ENCODE data around the gene DCHS2. TPM values are rescaled to one million over a fixed set of nuclear protein-coding genes. Genes with fewer than 3 reads are reported as not detected.

DCHS2 gene
- total RNA-seq, 2 experiments from 2014 or later, result not detected

DNA sequence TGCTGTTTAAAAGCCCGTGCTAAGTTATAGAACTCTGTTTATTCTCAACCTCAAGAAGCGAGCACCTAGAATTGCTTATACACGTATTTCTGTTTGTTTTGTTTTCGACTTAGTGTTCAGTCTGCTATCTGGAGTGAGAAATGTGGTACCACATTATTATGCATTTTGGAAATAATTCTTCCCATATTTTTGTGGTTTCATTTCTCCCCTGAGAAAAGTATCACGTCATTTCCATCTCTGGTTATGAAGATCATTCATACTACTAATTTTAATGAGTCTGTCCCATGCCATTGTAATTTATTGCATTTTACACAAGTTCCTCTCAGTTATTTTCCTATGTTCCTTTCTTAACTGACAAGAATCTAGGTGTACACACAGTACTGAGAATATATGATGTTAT lies 186.0 kb downstream of the DCHS2 start:
- no peak for TF ChIP-seq EZH2phosphoT487 (IDR thresholded peaks at IDR 0.05; ENCODE audit: borderline replicate concordance, low read depth, low read length)
- TF ChIP-seq, protein P1, sequence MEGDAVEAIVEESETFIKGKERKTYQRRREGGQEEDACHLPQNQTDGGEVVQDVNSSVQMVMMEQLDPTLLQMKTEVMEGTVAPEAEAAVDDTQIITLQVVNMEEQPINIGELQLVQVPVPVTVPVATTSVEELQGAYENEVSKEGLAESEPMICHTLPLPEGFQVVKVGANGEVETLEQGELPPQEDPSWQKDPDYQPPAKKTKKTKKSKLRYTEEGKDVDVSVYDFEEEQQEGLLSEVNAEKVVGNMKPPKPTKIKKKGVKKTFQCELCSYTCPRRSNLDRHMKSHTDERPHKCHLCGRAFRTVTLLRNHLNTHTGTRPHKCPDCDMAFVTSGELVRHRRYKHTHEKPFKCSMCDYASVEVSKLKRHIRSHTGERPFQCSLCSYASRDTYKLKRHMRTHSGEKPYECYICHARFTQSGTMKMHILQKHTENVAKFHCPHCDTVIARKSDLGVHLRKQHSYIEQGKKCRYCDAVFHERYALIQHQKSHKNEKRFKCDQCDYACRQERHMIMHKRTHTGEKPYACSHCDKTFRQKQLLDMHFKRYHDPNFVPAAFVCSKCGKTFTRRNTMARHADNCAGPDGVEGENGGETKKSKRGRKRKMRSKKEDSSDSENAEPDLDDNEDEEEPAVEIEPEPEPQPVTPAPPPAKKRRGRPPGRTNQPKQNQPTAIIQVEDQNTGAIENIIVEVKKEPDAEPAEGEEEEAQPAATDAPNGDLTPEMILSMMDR (conservative IDR thresholded peaks at IDR 0.05; ENCODE audit: low read length), result no peak
- H3K36me3 ChIP-seq (ENCODE audit: insufficient read depth, low read length), result no peaks in the 10 kb centered on the region
- H3K4me3 ChIP-seq (ENCODE audit: low read depth, low read length, poor library complexity, severe bottlenecking), result no peak overlapping the region
- H3K4me2 ChIP-seq (ENCODE audit: low read length), result no peak overlapping the region
- intact Hi-C loops (cut with micrococcal nuclease; ENCODE audit: unreplicated experiment), result no loop called here
- no peak overlapping the region for H3K27ac ChIP-seq (ENCODE audit: low read depth, low read length, poor library complexity, severe bottlenecking)
- no peaks in the 10 kb centered on the region for H3K4me1 ChIP-seq (ENCODE audit: insufficient read depth, low read length, poor library complexity, severe bottlenecking)
- H4K20me1 ChIP-seq (ENCODE audit: insufficient read depth, low read length), result no peaks in the 10 kb centered on the region
- no peaks in the 10 kb centered on the region for H3K9me2 ChIP-seq (ENCODE audit: insufficient read depth, low read length)
- BruUV-seq (replicated peaks), result no TSS peak
- no peak overlapping the region for H2AFZ ChIP-seq (ENCODE audit: low read length)
- POLR2A ChIA-PET, result no interaction called here
- CTCF ChIA-PET (ENCODE audit: unreplicated experiment), result no interaction called here
- no peaks in the 10 kb centered on the region for H3K9me3 ChIP-seq (ENCODE audit: low read length)
- no peak for DNase-seq (ENCODE audit: low spot score)
- H3K79me2 ChIP-seq (ENCODE audit: insufficient read depth, low read depth, low read length), result no peaks in the 10 kb centered on the region

DNA sequence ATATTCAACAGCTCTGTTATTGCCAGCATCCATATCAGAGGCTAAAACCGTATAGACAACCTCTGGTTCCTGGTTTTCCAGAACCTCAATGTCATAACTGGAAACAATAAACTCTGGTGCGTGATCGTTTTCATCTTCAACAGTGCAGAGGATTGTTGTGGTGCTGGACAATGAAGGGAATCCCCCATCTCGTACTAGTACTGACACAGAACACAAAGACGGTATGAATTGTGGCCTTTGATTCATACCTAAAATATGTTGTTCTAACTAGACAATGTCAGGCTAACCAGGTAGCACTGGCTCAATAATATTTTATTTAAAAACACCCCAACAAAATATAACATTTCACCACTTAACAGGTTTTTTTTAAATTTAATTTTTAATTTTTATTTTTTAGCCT lies 186.9 kb downstream of the DCHS2 start:
- CTCF ChIA-PET (ENCODE audit: unreplicated experiment), result no interaction called here
- Histone ChIP-seq H3K79me2 (ENCODE audit: insufficient read depth, low read depth, low read length) (no peaks in the 10 kb centered on the region), H3K4me1 (ENCODE audit: insufficient read depth, low read length, poor library complexity, severe bottlenecking) (no peaks in the 10 kb centered on the region), H3K9me3 (ENCODE audit: low read length) (no peaks in the 10 kb centered on the region), H3K27ac (ENCODE audit: low read depth, low read length, poor library complexity, severe bottlenecking) (no peak overlapping the region), H3K4me3 (ENCODE audit: low read depth, low read length, poor library complexity, severe bottlenecking) (no peak overlapping the region), H3K9me2 (ENCODE audit: insufficient read depth, low read length) (no peaks in the 10 kb centered on the region), H4K20me1 (ENCODE audit: insufficient read depth, low read length) (no peaks in the 10 kb centered on the region), H2AFZ (ENCODE audit: low read length) (no peak overlapping the region), H3K36me3 (ENCODE audit: insufficient read depth, low read length) (no peaks in the 10 kb centered on the region), H3K4me2 (ENCODE audit: low read length) (no peak overlapping the region)
- DNase-seq (ENCODE audit: low spot score), result no peak
- TF ChIP-seq, protein P1 (conservative IDR thresholded peaks at IDR 0.05; ENCODE audit: low read length), result no peak
- no peak for TF ChIP-seq EZH2phosphoT487 (IDR thresholded peaks at IDR 0.05; ENCODE audit: borderline replicate concordance, low read depth, low read length)
- intact Hi-C loops (cut with micrococcal nuclease; ENCODE audit: unreplicated experiment), result no loop called here
- POLR2A ChIA-PET, result no interaction called here
- no TSS peak for BruUV-seq (replicated peaks)

DNA sequence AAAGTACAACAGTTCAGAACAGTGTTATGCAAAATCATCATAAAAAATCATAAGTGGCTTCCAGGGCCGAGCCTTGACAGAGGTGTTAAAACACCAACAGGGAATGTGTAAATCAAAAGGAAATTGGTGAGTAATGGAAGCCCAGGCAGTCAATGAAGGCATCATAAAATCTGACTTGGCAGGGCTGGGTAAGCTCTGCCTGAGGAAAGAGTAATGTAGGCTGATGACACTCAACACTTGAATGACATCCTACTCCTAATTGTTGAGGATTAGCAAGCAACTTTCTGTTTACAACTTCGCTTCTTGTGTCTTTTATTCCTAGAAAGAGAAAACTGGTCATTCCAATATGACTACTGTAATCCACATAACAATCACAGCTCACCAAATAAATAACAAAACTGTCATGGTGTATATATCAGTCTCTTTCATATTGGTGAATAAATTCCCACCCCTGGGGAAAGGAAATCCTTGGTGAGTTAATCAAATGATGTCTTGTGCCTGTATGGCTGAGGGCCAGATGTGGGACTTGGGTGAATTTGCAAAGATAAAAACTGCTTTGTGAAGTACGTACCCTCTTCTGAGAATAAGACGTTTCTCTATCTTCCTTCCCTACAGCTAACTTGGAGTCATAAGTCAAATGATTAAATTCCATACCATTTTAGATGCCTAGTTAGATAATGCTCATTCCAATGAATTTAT lies 196.8 kb downstream of the DCHS2 start:
- DNase-seq (ENCODE audit: low spot score), result no peak
- no peaks in the 10 kb centered on the region for H4K20me1 ChIP-seq (ENCODE audit: insufficient read depth, low read length)
- intact Hi-C loops (cut with micrococcal nuclease; ENCODE audit: unreplicated experiment), result no loop called here
- no peak for TF ChIP-seq EZH2phosphoT487 (IDR thresholded peaks at IDR 0.05; ENCODE audit: borderline replicate concordance, low read depth, low read length)
- TF ChIP-seq, protein P1 (conservative IDR thresholded peaks at IDR 0.05; ENCODE audit: low read length), result no peak
- no TSS peak for BruUV-seq (replicated peaks)
- no peaks in the 10 kb centered on the region for H3K79me2 ChIP-seq (ENCODE audit: insufficient read depth, low read depth, low read length)
- H3K9me2 ChIP-seq (ENCODE audit: insufficient read depth, low read length), result no peaks in the 10 kb centered on the region
- no peaks in the 10 kb centered on the region for H3K36me3 ChIP-seq (ENCODE audit: insufficient read depth, low read length)
- H3K27ac ChIP-seq (ENCODE audit: low read depth, low read length, poor library complexity, severe bottlenecking), result no peak overlapping the region
- no peaks in the 10 kb centered on the region for H3K4me1 ChIP-seq (ENCODE audit: insufficient read depth, low read length, poor library complexity, severe bottlenecking)
- ChIA-PET CTCF (ENCODE audit: unreplicated experiment) (no interaction called here), POLR2A (no interaction called here)
- H3K4me3 ChIP-seq (ENCODE audit: low read depth, low read length, poor library complexity, severe bottlenecking), result no peak overlapping the region
- no peak overlapping the region for H3K4me2 ChIP-seq (ENCODE audit: low read length)
- no peaks in the 10 kb centered on the region for H3K9me3 ChIP-seq (ENCODE audit: low read length)
- H2AFZ ChIP-seq (ENCODE audit: low read length), result no peak overlapping the region

Data from OCI-LY7 (cell line).